Sigmoid colon (tissue), 7 donors: ENCODE measurements around the gene SAC3D1. TPM values are rescaled to one million over a fixed set of nuclear protein-coding genes. Genes with fewer than 3 reads are reported as not detected.
A peak's percentile ranks its signal among the peaks of the same experiment; 100 is the strongest.

Experiments used
- DNase-seq: peaks from one replicate; pipeline ENCODE4 v3.0.0-alpha.2; 2019
- H3K27ac ChIP-seq, 4 donors: fragments of 200-600 bp; sonication (generic); one replicate each; pipeline ENCODE4 v1.5.1; 2016 to 2019; ENCODE audit warnings: mild to moderate bottlenecking in 1 of 4
- H3K27me3 ChIP-seq, 3 donors: fragments of 200-600 bp; sonication (generic); one replicate each; pipeline ENCODE4 v1.5.1; 2019; ENCODE audit warnings: mild to moderate bottlenecking in 1 of 3
- H3K36me3 ChIP-seq, 4 donors: fragments of 200-600 bp; sonication (generic); one replicate each; pipeline ENCODE4 v1.5.1; 2016 to 2019
- H3K4me1 ChIP-seq, 4 donors: fragments of 200-600 bp; sonication (generic); one replicate each; pipeline ENCODE4 v1.5.1; 2017 to 2019
- H3K4me3 ChIP-seq, 4 donors: fragments of 200-600 bp; sonication (generic); one replicate each; pipeline ENCODE4 v1.5.1; 2017 to 2019; ENCODE audit warnings: mild to moderate bottlenecking in 2 of 4, moderate library complexity in 1 of 4
- H3K9me3 ChIP-seq, 4 donors: fragments of 200-600 bp in 3 of 4; sonication (generic) in 3 of 4; one replicate each; pipeline versions ENCODE4 v1.5.1 to v1.6.1; 2013 to 2019
- EP300 ChIP-seq, 4 donors: sonication (generic); formaldehyde crosslinking; IDR thresholded peaks; one replicate each; pipeline ENCODE4 v1.6.1; 2017; ENCODE audit warnings: antibody characterized with exemption in 4 of 4
- POLR2A ChIP-seq, 2 donors: fragments of 450-650 bp; IDR thresholded peaks; one replicate each; pipeline ENCODE4 v1.6.1; 2016; ENCODE audit warnings: antibody characterized with exemption in 2 of 2, mild to moderate bottlenecking in 2 of 2, moderate library complexity in 2 of 2
- POLR2AphosphoS5 ChIP-seq, 4 donors: sonication (generic); formaldehyde crosslinking; IDR thresholded peaks; one replicate each; pipeline ENCODE4 v1.6.1; 2017; ENCODE audit warnings: antibody characterized with exemption in 4 of 4
- WGBS, 2 donors: extraction: QIAGEN DNeasy Blood & Tissue Kit; methylation state at CpG; one replicate each; pipeline ENCODE4 v1.1.7; 2013; 5-methylcytosine and 5-hydroxymethylcytosine counted together
- intact Hi-C: fragments of 100-400 bp; cut with DNase I; formaldehyde crosslinking; loops from one replicate; pipeline ENCODE4 v1.15.1; 2023
- polyA plus RNA-seq, 3 donors: library from polyadenylated mRNA; stranded (reverse); fragments of 200-250 nt; gene quantifications; one replicate each; pipeline ENCODE4 v1.2.3, GENCODE V29; 2013
- total RNA-seq, 4 donors: library from RNA; depleted of rRNA; stranded (reverse); fragments of >200 nt; gene quantifications; one replicate each; pipeline ENCODE4 v1.1.0, GENCODE V29; 2016
- TF ChIP-seq, protein P1 (sequence below), 4 experiments: fragments of 450-650 bp in 3 of 4; fragments of 200-600 bp in 1 of 4; IDR thresholded peaks; one replicate each; pipeline ENCODE4 v1.5.1; 2016 to 2019; ENCODE audit warnings: antibody characterized with exemption in 4 of 4, mild to moderate bottlenecking in 3 of 4, moderate library complexity in 2 of 4
- donor health status: healthy with polysubstance abuse.
- donor health status: Bipolar disorder and iron deficiency.
- donor health status: healthy.

SAC3D1 gene
- total and polyA plus RNA-seq, 7 donors, result 9.1 to 20.3 (median 13.0) TPM

DNA sequence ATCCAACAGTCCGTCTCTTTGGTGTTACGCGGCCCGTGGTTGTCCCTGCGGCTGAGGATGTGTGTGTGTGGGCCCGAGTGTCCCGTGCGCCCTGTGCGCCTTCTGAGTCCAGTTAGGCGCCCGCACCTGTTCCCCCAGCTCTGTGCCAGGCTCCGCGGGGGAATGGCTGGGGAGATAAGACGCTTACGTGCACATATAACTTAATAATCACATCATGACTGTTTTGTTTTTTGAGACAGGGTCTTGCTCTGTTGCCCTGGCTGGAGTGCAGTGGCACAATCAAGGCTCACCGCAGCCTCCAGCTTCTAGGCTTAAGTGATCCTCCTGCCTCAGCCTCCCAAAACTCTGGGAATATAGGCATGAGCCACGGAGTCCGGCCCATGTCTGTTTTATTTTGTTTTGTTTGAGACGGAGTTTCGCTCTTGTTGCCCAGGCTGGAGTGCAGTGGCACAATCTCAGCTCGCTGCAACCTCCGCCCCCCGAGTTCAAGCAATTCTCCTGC, 26.2 kb upstream of the SAC3D1 start:
- TF ChIP-seq POLR2A (IDR thresholded peaks at IDR 0.05) (no peak), POLR2AphosphoS5 (IDR thresholded peaks at IDR 0.05) (no peak), EP300 (IDR thresholded peaks at IDR 0.05) (no peak)
- TF ChIP-seq, protein P1, sequence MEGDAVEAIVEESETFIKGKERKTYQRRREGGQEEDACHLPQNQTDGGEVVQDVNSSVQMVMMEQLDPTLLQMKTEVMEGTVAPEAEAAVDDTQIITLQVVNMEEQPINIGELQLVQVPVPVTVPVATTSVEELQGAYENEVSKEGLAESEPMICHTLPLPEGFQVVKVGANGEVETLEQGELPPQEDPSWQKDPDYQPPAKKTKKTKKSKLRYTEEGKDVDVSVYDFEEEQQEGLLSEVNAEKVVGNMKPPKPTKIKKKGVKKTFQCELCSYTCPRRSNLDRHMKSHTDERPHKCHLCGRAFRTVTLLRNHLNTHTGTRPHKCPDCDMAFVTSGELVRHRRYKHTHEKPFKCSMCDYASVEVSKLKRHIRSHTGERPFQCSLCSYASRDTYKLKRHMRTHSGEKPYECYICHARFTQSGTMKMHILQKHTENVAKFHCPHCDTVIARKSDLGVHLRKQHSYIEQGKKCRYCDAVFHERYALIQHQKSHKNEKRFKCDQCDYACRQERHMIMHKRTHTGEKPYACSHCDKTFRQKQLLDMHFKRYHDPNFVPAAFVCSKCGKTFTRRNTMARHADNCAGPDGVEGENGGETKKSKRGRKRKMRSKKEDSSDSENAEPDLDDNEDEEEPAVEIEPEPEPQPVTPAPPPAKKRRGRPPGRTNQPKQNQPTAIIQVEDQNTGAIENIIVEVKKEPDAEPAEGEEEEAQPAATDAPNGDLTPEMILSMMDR (IDR thresholded peaks at IDR 0.05), result no peak
- no peaks in the 10 kb centered on the region for H3K9me3 ChIP-seq
- peaks cover 0 to 25% (median 19%) of the 10 kb centered on the region in 4 donors for H3K4me1 ChIP-seq
- peak overlapping the region; percentile 99 to 100 (median 100) for H3K27ac ChIP-seq
- WGBS, 2 donors, result 30% methylated on average over 23 of the region's 23 CpGs
- H3K36me3 ChIP-seq, result peaks cover 2 to 15% (median 9%) of the 10 kb centered on the region in 4 donors
- intact Hi-C loops, result loop anchor here (1.0 to 5.0 kb wide), 4 partner anchors 13 to 102 kb away; partner anchors contain the start of genes PPP2R5B, SNX15, VPS51 and ZNHIT2
- no peaks in the 10 kb centered on the region for H3K27me3 ChIP-seq
- no peak for DNase-seq
- peak overlapping the region; percentile 60 to 92 (median 81) for H3K4me3 ChIP-seq

DNA sequence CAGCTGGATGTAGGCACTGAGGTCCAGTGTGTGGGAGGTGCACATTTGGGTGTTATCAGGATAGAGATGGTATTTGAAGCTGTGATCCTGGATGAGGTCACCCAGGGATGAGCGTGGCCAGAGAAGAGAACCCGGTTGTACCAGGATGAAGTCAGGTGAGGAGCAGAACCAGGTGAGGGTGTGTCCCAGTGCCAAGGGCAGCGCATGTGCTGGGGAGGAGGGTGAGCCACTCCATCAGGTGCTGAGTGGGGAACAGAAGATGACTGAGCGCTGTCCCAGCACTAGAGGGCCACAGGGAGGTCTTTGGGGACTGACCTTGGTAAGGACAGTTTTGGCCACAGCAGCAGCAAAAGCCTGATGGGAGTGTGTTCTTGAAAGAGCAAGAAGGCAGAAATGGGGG, 24.3 kb upstream of the SAC3D1 start:
- intact Hi-C loops, result no loop called here
- Histone ChIP-seq H3K9me3 (no peaks in the 10 kb centered on the region), H3K36me3 (peaks cover 9 to 34% (median 21%) of the 10 kb centered on the region in 4 donors), H3K27ac (no peak overlapping the region), H3K4me1 (peaks cover 0 to 25% (median 19%) of the 10 kb centered on the region in 4 donors), H3K27me3 (no peaks in the 10 kb centered on the region), H3K4me3 (no peak overlapping the region)
- WGBS, 2 donors, result 68 to 84% methylated on average over 4 of the region's 4 CpGs
- DNase-seq, result no peak
- TF ChIP-seq, protein P1 (IDR thresholded peaks at IDR 0.05), result no peak
- TF ChIP-seq EP300 (IDR thresholded peaks at IDR 0.05) (no peak), POLR2AphosphoS5 (IDR thresholded peaks at IDR 0.05) (no peak), POLR2A (IDR thresholded peaks at IDR 0.05) (no peak)

DNA sequence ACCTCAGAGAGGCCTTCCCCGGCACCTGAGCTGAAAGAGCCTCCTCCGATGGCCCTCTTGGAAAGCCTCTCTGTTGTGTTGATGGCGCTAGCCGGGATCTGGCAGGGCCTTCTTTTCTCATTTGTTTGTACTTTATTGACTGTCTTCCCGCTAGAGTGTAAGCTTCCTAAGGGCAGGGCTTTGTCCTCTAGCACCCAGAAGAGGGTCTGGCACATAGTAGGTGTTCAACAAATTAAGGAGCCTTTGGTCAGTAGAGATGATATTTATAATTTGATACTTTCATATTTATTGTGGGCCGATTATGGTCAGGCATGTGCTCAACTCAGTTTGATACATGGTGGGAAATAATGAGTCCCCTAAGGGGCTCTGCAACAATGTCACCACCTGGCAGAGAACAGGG, 23.1 kb upstream of the SAC3D1 start:
- Histone ChIP-seq H3K9me3 (no peaks in the 10 kb centered on the region), H3K36me3 (peaks cover 9 to 46% (median 25%) of the 10 kb centered on the region in 4 donors), H3K27ac (no peak overlapping the region), H3K4me3 (no peak overlapping the region), H3K4me1 (peaks cover 0 to 22% (median 17%) of the 10 kb centered on the region in 4 donors), H3K27me3 (no peaks in the 10 kb centered on the region)
- intact Hi-C loops, result no loop called here
- WGBS, 2 donors, result 98% methylated on average over 6 of the region's 6 CpGs
- DNase-seq, result no peak
- TF ChIP-seq, protein P1 (IDR thresholded peaks at IDR 0.05), result no peak
- TF ChIP-seq POLR2A (IDR thresholded peaks at IDR 0.05), result no peak
- no peak for TF ChIP-seq EP300 (IDR thresholded peaks at IDR 0.05)
- no peak for TF ChIP-seq POLR2AphosphoS5 (IDR thresholded peaks at IDR 0.05)

DNA sequence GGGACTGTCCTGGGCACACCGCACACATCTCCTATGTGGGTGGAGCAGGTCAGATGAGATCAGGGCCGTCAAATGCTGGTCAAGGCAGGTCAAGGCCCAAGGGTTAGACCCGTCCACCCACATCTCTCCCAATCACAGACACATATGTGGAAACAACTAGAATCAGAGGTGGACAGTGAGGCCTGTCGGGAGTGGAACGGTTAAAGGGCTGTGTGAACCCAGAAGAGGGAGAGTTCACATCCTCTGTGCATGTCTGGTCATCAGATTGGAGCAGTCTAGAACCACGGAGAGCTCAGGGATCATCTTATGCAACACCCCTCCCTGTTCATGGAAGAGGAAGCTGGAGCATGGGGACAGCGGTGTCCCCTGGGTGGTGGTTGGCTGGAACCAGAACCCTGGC, 21.2 kb upstream of the SAC3D1 start:
- DNase-seq, result no peak
- Histone ChIP-seq H3K9me3 (no peaks in the 10 kb centered on the region), H3K4me1 (peaks cover 0 to 14% (median 9%) of the 10 kb centered on the region in 4 donors), H3K4me3 (no peak overlapping the region), H3K27me3 (no peaks in the 10 kb centered on the region), H3K27ac (no peak overlapping the region), H3K36me3 (peaks cover 9 to 48% (median 25%) of the 10 kb centered on the region in 4 donors)
- WGBS, 2 donors, result 91% methylated on average over 7 of the region's 7 CpGs
- intact Hi-C loops, result no loop called here
- TF ChIP-seq, protein P1 (IDR thresholded peaks at IDR 0.05), result no peak
- TF ChIP-seq POLR2A (IDR thresholded peaks at IDR 0.05) (no peak), POLR2AphosphoS5 (IDR thresholded peaks at IDR 0.05) (no peak), EP300 (IDR thresholded peaks at IDR 0.05) (no peak)

DNA sequence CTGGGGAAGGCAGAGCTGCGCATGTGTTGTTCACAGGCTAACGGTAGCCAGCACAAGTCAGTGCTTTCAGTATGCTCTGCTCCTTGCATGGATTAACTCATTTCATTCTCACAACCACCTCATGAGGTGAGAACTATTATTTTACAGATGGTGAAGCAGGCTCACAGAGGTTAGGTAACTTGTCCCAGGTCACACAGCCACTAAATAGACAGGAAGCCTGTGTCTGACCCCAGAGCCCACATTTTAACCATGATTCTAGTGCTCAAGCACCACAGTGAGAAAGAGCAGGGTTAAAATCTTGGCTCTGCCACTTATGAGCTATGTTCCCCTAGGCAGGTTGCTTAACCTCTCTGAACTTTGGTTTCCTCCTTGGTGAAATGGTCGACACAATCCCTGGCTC, 20.0 kb upstream of the SAC3D1 start:
- DNase-seq, result no peak
- no peak overlapping the region for H3K27ac ChIP-seq
- intact Hi-C loops, result no loop called here
- no peak for TF ChIP-seq POLR2AphosphoS5 (IDR thresholded peaks at IDR 0.05)
- TF ChIP-seq EP300 (IDR thresholded peaks at IDR 0.05), result no peak
- H3K4me3 ChIP-seq, result no peak overlapping the region
- H3K27me3 ChIP-seq, result no peaks in the 10 kb centered on the region
- no peaks in the 10 kb centered on the region for H3K9me3 ChIP-seq
- peaks cover 0 to 2% (median 0%) of the 10 kb centered on the region in 4 donors for H3K4me1 ChIP-seq
- 86 to 90% methylated on average over 3 of the region's 3 CpGs for WGBS, 2 donors
- peaks cover 9 to 48% (median 25%) of the 10 kb centered on the region in 4 donors for H3K36me3 ChIP-seq
